OCI-LY3 (cell line): ENCODE data around the gene BBC3.

Source experiments
- EZH2phosphoT487 ChIP-seq: fragments of 200-600 bp; shearing (Covaris generic); IDR thresholded peaks from 2 replicates; pipeline ENCODE4 v1.6.1; 2018; ENCODE audit warnings: antibody characterized with exemption, mixed run types, low read depth
- TF ChIP-seq, protein P1 (sequence below): fragments of 200-600, 300-600 bp; sonication (generic); IDR thresholded peaks from 2 replicates; pipeline ENCODE4 v1.5.1; 2014; ENCODE audit warnings: antibody characterized with exemption, low read length, low read depth

DNA sequence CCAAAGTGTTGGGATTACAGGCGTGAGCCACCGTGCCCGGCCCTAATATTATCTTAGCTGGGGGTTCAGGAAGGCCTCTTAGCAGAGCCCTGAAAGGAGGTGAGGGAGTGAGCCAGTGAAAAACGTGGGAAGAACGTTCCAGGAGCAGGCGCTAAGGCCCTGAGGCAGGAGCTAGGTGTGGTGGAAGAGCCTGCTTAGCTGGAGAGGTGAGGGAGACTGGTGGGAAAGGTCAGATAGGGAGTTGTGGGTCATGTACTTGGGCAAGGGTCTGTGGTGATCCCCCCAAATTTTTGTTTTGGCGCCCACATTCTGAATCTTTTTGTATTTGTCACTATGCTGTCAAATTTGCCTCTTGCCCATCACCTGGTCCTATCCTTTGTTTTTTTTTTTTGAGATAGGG is 38.6 kb upstream of the BBC3 start:
- TF ChIP-seq, protein P1, sequence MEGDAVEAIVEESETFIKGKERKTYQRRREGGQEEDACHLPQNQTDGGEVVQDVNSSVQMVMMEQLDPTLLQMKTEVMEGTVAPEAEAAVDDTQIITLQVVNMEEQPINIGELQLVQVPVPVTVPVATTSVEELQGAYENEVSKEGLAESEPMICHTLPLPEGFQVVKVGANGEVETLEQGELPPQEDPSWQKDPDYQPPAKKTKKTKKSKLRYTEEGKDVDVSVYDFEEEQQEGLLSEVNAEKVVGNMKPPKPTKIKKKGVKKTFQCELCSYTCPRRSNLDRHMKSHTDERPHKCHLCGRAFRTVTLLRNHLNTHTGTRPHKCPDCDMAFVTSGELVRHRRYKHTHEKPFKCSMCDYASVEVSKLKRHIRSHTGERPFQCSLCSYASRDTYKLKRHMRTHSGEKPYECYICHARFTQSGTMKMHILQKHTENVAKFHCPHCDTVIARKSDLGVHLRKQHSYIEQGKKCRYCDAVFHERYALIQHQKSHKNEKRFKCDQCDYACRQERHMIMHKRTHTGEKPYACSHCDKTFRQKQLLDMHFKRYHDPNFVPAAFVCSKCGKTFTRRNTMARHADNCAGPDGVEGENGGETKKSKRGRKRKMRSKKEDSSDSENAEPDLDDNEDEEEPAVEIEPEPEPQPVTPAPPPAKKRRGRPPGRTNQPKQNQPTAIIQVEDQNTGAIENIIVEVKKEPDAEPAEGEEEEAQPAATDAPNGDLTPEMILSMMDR = no peak
- no peak for TF ChIP-seq EZH2phosphoT487
